Measurements from ENCODE around the gene MMAA.

GRCh38 chr4:145643295-145643694 lies 24.1 kb downstream of the MMAA start:
- TF ChIP-seq MXI1 (conservative IDR thresholded peaks at IDR 0.05; ENCODE audit: poor library complexity, severe bottlenecking): no peak
- TF ChIP-seq, protein P1, sequence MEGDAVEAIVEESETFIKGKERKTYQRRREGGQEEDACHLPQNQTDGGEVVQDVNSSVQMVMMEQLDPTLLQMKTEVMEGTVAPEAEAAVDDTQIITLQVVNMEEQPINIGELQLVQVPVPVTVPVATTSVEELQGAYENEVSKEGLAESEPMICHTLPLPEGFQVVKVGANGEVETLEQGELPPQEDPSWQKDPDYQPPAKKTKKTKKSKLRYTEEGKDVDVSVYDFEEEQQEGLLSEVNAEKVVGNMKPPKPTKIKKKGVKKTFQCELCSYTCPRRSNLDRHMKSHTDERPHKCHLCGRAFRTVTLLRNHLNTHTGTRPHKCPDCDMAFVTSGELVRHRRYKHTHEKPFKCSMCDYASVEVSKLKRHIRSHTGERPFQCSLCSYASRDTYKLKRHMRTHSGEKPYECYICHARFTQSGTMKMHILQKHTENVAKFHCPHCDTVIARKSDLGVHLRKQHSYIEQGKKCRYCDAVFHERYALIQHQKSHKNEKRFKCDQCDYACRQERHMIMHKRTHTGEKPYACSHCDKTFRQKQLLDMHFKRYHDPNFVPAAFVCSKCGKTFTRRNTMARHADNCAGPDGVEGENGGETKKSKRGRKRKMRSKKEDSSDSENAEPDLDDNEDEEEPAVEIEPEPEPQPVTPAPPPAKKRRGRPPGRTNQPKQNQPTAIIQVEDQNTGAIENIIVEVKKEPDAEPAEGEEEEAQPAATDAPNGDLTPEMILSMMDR (IDR thresholded peaks at IDR 0.05; ENCODE audit: poor library complexity, severe bottlenecking): no peak
- no peak for TF ChIP-seq SMC3 (conservative IDR thresholded peaks at IDR 0.05; ENCODE audit: poor library complexity)
- TF ChIP-seq EP300 (conservative IDR thresholded peaks at IDR 0.05; ENCODE audit: poor library complexity, severe bottlenecking): no peak
- no peak for TF ChIP-seq RAD21 (conservative IDR thresholded peaks at IDR 0.05)
- TF ChIP-seq, protein P2, sequence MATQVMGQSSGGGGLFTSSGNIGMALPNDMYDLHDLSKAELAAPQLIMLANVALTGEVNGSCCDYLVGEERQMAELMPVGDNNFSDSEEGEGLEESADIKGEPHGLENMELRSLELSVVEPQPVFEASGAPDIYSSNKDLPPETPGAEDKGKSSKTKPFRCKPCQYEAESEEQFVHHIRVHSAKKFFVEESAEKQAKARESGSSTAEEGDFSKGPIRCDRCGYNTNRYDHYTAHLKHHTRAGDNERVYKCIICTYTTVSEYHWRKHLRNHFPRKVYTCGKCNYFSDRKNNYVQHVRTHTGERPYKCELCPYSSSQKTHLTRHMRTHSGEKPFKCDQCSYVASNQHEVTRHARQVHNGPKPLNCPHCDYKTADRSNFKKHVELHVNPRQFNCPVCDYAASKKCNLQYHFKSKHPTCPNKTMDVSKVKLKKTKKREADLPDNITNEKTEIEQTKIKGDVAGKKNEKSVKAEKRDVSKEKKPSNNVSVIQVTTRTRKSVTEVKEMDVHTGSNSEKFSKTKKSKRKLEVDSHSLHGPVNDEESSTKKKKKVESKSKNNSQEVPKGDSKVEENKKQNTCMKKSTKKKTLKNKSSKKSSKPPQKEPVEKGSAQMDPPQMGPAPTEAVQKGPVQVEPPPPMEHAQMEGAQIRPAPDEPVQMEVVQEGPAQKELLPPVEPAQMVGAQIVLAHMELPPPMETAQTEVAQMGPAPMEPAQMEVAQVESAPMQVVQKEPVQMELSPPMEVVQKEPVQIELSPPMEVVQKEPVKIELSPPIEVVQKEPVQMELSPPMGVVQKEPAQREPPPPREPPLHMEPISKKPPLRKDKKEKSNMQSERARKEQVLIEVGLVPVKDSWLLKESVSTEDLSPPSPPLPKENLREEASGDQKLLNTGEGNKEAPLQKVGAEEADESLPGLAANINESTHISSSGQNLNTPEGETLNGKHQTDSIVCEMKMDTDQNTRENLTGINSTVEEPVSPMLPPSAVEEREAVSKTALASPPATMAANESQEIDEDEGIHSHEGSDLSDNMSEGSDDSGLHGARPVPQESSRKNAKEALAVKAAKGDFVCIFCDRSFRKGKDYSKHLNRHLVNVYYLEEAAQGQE (IDR thresholded peaks at IDR 0.05; ENCODE audit: borderline replicate concordance): no peak
- TF ChIP-seq EZH2 (IDR thresholded peaks at IDR 0.05; ENCODE audit: borderline replicate concordance, insufficient read depth, low read length, poor library complexity, severe bottlenecking): no peak
- TF ChIP-seq TAF1 (IDR thresholded peaks at IDR 0.05; ENCODE audit: low read depth): no peak
- TF ChIP-seq POLR2AphosphoS5 (IDR thresholded peaks at IDR 0.05): no peak

Data from neural cell (in vitro differentiated cells).